ENCODE measurements around the gene MARS1.
A peak's percentile ranks its signal among the peaks of the same experiment; 100 is the strongest.
"Not testable (repeated sequence)": the region's sequence is repeated elsewhere in the genome, so short reads cannot be mapped to it uniquely, and the experiment has no call there.

Gene MARS1

GRCh38 chr12:57487597-57488401, at the start of gene MARS1:
TSS of gene MARS1 (plus strand) at chr12:57488068. CDS start at chr12:57488091, 23 bp downstream.
- DNase-seq: peak; percentile 93

- DNase-seq: no peak
These were observed 49.5 kb upstream of the MARS1 start for GRCh38 chr12:57438400-57438799.

- DNase-seq: no peak
These were observed 48.1 kb upstream of the MARS1 start for GRCh38 chr12:57439762-57440266.

DNA sequence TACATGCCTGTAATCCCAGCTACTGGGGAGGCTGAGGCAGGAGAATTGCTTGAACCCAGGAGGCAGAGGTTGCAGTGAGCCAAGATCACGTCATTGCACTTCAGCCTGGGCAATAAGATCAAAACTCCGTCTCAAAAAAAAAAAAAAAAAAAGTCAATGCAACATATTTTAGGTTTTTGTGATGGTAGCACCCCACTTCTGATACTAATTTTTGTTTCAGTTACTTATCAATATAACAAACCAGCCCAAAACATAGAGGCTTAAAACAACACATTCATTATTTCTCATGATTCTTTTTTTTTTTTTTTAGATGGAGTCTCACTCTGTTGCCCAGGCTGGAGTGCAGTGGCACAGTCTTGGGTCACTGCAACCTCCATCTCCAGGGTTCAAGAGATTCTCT, 46.5 kb upstream of the MARS1 start:
- DNase-seq: not testable (repeated sequence)

DNA sequence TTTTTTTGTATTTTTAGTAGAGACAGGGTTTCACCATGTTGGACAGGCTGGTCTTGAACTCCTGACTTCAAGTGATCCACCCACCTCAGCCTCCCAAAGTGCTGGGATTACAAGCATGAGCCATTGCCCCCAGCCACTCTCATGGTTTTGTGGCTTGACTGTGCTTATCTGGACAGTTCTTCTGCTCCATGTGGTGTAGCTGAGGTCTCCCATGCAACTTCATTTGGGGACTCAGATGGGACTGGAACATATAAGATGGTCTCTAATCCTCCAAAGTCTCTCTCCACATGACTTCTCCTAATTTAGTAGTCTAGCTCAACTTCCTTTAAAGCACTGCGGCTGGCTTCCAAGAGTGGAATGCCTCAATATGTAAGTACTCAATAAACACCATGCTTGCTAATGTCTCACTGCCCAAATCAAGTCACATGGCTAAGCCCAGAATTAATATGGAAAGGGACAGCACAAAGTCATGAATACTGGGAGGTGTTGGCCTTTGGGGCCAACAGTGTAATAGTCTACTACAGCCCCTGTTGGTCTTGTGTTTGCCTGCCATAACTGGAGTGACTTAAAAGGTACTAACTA, 45.9 kb upstream of the MARS1 start:
- no peak for DNase-seq

GRCh38 chr12:57444337-57444736, 43.5 kb upstream of the MARS1 start:
- DNase-seq: not testable (repeated sequence)

GRCh38 chr12:57444744-57445143, 43.1 kb upstream of the MARS1 start:
- DNase-seq: no peak

- no peak for DNase-seq
These were observed 41.4 kb upstream of the MARS1 start for GRCh38 chr12:57446292-57446960.

- DNase-seq: no peak
These were observed 39.2 kb upstream of the MARS1 start for GRCh38 chr12:57448669-57449068.

DNA sequence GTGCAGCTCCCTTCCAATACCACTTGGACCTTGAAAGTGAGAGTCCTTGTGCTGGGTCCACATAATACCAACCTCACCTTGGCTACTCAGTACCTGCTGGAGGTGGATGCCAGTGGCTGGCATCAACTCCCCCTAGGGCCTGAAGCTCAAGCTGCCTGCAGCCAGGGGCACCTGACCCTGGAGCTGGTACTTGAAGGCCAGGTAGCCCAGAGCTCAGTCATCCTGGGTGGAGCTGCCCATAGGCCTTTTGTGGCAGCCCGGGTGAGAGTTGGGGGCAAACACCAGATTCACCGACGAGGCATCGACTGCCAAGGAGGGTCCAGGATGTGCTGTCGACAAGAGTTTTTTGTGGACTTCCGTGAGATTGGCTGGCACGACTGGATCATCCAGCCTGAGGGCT, 38.5 kb upstream of the MARS1 start:
- DNase-seq: no peak

DNA sequence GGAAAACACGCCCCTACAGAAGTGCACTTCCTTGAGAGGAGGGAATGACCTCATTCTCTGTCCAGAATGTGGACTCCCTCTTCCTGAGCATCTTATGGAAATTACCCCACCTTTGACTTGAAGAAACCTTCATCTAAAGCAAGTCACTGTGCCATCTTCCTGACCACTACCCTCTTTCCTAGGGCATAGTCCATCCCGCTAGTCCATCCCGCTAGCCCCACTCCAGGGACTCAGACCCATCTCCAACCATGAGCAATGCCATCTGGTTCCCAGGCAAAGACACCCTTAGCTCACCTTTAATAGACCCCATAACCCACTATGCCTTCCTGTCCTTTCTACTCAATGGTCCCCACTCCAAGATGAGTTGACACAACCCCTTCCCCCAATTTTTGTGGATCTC, 37.8 kb upstream of the MARS1 start:
- DNase-seq: no peak

GRCh38 chr12:57451233-57451778, 36.6 kb upstream of the MARS1 start:
- no peak for DNase-seq

- DNase-seq: no peak
These were observed 35.5 kb upstream of the MARS1 start for GRCh38 chr12:57452181-57452936.

GRCh38 chr12:57452937-57453509, 34.8 kb upstream of the MARS1 start:
- peak; percentile 43 for DNase-seq

DNA sequence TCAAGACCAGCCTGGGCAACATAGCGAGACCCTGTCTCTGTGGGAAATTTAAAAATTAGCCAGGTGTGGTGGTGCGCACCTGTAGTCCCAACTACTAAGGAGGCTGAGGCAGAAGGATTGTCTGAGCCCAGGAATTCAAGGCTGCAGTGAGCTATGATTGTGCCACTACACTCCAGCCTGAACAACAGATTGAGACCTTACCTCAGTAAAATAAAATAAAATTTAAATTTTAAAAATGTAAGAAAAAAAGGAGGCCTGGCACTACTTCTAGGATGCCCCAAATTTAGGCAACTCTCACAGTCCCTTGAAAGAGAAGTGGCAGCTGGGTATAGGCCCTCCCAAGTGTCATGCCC, 33.7 kb upstream of the MARS1 start:
- no peak for DNase-seq

DNA sequence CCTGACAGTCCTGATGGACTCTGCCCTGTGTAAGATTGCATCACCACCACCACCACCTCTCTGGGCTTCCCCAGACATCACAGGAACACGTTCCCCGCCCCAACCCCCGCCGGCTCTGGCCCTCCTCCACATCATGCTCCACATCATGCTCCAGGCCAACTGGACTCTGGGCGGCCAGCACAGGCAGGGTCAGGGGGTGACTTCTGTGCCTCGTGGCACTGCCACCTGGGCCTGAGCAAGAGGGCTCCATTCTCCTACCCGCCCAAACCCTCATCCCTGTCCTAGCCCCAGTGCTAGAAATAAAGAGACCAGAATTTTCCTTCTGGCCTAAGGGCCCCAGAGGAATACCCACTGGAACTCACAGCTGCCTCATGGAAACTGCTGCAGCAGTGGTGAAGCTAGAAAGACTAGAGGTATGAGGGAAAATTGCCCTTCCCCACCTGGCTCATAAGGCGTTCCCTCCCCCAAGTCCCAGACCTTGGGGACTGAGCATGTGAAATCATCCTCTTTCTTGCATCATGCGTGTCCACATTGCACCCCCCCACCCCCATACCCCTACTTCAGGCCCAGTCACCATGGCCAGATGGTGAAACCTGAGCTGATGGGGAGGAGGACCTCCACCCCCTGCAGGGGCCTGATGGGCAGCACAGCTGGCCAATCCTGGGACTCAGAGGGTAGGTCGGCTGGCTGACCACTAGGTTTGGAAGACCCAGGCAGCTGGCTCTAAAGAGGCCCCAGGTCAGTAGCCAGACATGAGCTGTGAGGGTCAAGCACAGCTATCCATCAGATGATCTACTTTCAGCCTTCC, 33.1 kb upstream of the MARS1 start, which contains the start of gene INHBE:
Gene INHBE (plus strand): TSS at position 742 of the 808 bp plus-strand sequence. CDS start 230 bp downstream, outside the sequence.
- DNase-seq: no peak

DNA sequence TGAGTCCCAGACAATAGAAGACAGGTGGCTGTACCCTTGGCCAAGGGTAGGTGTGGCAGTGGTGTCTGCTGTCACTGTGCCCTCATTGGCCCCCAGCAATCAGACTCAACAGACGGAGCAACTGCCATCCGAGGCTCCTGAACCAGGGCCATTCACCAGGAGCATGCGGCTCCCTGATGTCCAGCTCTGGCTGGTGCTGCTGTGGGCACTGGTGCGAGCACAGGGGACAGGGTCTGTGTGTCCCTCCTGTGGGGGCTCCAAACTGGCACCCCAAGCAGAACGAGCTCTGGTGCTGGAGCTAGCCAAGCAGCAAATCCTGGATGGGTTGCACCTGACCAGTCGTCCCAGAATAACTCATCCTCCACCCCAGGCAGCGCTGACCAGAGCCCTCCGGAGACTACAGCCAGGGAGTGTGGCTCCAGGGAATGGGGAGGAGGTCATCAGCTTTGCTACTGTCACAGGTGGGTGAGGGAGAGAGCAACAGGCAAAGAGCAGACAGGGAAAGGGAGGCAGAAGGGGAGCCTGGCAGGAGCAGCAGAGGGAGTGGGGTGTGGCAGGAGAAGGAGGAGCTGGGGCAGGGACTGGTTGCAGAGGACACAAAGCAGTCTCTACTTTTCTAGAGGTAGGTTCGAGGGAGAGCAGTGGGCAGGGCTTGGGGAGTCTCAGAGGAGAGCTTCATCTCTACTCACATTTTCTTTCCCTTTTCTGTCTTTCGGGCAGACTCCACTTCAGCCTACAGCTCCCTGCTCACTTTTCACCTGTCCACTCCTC, 32.3 kb upstream of the MARS1 start:
- no peak for DNase-seq

DNA sequence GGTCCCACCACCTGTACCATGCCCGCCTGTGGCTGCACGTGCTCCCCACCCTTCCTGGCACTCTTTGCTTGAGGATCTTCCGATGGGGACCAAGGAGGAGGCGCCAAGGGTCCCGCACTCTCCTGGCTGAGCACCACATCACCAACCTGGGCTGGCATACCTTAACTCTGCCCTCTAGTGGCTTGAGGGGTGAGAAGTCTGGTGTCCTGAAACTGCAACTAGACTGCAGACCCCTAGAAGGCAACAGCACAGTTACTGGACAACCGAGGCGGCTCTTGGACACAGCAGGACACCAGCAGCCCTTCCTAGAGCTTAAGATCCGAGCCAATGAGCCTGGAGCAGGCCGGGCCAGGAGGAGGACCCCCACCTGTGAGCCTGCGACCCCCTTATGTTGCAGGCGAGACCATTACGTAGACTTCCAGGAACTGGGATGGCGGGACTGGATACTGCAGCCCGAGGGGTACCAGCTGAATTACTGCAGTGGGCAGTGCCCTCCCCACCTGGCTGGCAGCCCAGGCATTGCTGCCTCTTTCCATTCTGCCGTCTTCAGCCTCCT, 31.6 kb upstream of the MARS1 start:
- no peak for DNase-seq

GRCh38 chr12:57456737-57457490, 31.0 kb upstream of the MARS1 start:
- DNase-seq: no peak

DNA sequence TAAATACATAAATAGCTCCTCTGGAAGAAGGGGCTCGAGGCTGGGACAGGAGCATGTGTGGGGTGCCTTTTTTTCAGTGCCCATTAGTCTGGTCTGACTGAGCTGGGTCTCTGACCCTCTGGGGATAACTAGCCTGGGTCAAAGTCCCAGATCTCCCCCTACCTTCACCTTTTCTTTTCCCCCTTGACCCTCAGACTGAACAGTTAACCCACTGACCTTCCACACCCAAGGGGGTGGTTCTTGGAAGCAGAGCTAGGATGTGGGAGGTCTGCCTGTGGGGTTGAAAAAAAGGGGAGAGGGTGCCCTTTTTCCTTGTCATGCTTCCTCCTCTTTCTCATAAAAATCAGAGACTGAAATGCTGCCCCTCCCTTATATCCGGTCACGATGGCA, 29.2 kb upstream of the MARS1 start:
- no peak for DNase-seq
